ENCODE measurements around the gene DELE1.
"Not testable (repeated sequence)": the region's sequence is repeated elsewhere in the genome, so short reads cannot be mapped to it uniquely, and the experiment has no call there.

Gene DELE1

DNA sequence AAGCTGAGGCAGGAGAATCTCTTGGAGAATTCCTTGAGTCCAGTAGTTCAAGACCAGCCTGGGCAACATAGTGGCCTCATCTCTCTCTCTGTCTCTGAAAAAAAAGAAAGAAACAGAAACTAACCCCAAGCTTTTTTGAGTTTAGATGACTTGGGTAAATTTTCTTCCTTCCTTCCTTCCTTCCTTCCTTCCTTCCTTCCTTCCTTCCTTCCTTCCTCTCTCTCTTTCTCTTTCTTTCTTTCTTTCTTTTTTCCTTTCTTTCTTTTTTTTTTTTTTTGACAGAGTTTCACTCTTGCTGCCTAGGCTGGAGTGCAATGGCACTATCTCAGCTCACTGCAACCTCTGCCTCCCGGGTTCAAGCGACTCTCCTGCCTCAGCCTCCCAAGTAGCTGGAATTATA lies 33.2 kb upstream of the DELE1 start:
- DNase-seq: not testable (repeated sequence)

DNA sequence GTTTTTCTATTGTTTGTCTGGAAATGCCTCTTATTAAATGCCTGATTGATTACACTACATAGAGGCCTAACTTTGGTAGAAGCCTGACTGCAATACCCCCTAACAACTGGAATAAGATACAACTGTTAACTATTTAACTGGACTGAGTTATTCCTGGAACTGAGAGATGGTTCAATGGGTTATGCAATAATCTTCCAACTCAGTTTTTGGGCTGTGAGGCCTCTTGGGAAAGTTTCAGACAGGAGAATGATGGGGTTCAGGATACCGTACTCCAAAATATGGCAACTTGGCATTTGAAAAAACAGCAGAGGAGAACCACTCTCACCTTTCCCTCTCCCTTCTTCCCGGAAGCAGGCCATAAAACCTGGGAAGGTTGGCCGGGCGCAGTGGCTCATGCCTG lies 26.2 kb upstream of the DELE1 start:
- no peak for DNase-seq

DNA sequence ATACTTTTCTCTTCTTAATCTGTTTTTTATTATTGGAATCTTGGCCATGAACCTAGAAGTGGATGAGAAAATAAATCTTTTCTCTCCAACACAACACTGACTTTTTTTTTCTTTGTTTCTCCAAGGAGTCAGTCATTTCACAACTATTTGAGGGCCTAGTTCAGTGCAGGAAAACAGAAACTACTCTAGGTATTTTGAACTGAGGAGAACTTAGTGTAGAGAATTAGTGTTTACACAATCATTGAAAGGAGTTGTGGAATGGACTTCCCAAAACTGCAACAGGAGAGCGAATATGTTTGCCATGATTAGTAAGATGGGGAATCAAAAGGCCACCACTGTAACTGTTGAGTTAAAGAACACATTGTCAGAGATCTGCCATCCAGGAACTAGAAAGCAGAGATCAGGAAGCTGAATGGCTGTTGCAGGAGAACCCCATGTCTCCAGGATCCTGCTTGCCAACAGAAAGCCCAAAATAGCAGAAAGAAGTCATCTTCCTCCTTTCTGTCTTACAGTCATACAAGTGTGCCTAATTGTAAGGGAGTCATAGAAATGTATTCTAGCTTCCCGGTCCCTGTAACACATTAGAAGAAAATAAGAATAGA lies 25.1 kb upstream of the DELE1 start:
- DNase-seq: no peak

- DNase-seq: no peak
Measured at GRCh38 chr5:141902015-141902814, 21.5 kb upstream of the DELE1 start.

GRCh38 chr5:141903261-141903660 lies 20.4 kb upstream of the DELE1 start:
- DNase-seq: no peak

GRCh38 chr5:141904551-141904950 lies 19.1 kb upstream of the DELE1 start:
- no peak for DNase-seq

GRCh38 chr5:141906517-141906916 lies 17.2 kb upstream of the DELE1 start:
- DNase-seq: no peak

GRCh38 chr5:141906972-141907371 lies 16.7 kb upstream of the DELE1 start:
- no peak for DNase-seq

DNA sequence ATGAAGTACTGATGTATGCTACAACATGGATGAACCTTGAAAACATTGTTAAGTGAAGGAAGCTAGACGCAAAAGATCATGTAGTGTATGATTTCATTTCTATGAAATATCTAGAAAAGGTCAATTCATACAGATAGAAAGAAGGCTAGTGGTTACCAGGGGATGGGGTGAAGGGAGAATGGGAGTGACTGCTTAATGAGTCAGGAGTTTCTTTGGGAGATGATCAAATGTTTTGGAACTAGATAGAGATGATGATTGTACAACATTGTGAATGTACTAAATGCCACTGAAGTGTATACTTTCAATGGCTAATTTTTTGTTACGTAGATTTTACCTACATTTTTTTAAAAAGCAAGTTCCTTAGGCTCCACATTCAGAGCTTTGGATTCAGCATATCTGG lies 14.9 kb upstream of the DELE1 start:
- no peak for DNase-seq

DNA sequence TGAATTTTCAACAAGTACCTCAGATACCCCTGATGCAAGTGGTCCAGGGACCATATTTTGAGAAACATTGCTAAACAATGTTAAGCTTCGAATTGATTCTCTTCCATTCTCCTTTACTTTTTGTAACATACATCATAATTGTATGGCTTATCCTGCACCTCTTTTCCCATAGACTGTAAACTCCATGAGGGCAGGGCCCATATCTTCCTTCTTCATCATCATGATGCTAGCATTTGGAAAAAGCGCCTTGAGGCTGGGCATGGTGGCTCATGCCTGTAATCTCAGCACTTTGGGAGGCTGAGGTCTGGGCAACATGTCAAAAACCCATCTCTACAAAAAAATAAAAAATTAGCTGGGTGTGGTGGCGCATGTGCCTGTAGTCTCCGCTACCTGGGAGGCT lies 14.5 kb upstream of the DELE1 start:
- DNase-seq: no peak

GRCh38 chr5:141910271-141910673 lies 13.4 kb upstream of the DELE1 start:
- DNase-seq: no peak

GRCh38 chr5:141913560-141914198 lies 10.0 kb upstream of the DELE1 start:
- DNase-seq: no peak

DNA sequence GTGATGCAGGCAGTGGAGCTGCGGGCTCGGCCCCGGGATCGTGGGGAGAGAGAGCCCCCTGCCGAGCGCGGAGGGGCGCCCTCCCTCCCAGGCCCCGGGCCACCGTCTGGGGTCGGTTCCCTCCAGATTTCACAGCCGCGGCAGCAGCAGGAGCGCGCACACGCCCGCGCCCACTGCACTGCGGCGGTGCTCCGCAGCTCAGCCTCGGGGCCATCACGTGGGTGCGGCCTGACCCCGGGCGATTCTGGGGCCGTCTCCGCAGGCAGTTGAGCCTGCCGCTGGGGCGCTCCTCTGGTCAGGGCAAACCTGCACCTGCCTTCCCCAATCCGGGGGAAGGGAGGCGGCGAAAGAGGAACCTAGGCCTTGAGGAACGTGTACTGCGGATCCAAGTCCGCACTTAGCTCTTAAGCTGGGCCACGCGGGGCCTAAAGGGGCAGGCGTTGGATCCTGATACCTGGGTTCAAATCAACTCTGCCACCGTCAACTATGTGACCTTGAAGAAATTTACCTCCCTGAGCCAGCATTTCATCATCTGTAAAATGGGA lies 9.4 kb upstream of the DELE1 start:
- no peak for DNase-seq

- DNase-seq: no peak
Measured at GRCh38 chr5:141914797-141915196, 8.9 kb upstream of the DELE1 start.

DNA sequence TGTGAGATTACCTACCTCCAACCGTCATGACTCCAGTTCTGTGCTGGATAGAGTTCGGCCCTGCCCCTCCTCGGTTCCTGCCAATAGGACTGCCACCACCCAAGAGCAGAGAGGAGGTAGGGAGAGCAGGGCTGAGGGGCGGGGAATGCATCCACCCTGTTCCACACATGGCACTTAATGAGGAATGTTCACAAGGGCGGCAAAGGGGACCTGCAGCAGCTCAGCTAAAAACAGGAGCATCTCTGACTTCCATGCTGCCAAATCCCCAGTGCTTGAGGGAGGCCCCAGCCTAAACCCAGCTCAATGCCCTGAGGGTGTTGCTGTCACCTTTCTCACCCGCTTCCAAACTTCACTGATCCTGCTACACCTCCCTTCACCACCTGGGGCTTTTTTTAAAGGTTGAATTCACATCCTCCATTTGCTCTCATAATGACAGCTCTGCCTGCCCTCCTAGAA lies 7.8 kb upstream of the DELE1 start:
- no peak for DNase-seq

DNA sequence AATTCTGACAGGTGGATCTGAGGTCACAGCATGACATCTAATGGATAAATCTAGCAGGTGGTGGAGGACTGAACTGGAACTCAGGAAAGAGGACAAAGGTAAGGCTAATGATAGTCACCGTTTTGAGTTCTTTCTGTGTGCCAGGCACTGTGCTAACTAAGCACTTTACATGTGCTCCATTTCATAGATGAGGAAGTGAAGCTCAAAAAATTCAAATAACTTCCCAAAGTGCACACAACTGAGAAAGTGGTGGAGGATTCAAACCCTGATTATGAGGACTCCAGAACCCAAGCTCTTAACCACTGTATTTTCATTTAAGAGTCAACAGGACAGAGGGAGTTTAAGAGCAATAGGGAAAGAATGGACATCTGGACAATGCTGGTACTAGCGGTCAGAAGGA lies 7.1 kb upstream of the DELE1 start:
- no peak for DNase-seq

- DNase-seq: no peak
Measured at GRCh38 chr5:141917760-141918159, 5.9 kb upstream of the DELE1 start.

DNA sequence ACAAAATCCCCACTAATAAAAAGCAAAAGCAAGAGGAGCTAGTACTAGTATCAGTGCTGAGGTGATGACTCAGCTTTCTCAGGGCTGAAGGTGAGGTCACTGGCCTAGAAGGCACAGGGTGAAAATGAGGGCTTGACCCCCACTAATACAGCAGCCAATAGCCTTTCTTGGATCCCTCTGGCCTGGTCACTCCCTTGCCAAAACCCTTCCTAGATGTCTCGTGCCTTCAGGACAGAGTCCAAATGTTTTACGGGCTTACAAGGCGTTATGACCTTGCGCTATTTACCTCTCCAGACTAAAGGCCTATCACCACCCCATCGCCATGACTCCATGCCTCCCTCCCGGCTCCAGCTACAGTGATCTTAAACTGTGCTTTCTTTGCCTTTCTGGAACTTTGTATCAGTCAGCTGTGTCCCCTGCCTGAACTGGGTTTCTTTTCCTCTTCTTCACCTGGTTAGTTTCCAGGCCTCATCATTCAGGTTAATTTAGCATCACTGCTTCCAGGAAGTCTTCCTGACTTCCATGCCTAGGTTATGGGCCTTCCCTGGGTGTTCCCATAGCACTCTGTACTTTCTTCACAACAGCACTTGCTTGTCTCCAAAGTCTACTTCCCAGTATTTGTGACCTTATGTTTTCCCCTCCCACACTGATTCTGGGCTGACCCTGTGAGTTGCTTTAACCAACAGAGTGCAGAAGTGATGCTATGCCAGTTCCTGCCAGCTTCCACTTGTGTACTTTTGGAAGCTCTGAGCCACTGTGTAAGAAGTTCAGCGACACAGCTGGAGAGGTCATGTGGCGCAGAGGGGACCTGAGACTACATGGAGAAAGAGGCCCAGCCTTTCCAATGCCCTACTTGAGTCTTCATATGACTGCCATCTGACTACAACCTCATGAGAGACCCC lies 4.2 kb upstream of the DELE1 start:
- DNase-seq: no peak

DNA sequence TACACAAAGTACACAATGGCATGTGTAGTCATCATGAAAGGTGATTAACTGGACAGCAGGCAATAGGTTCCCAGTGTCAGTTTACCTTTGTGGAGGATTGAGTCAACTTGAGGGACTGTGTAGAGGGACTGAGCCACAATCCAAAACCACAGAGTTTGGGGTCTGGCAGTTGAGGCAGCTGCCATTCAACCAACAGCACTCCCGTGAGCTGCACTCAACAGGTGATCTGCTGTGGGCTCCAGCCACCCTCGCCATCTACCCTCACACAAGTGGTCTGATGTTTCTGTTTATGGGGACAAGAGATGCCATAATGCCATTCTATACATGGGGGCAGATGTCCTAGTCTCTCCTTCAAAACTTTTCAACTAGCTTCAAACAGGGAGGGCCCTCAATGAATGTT lies 2.9 kb upstream of the DELE1 start:
- DNase-seq: no peak

DNA sequence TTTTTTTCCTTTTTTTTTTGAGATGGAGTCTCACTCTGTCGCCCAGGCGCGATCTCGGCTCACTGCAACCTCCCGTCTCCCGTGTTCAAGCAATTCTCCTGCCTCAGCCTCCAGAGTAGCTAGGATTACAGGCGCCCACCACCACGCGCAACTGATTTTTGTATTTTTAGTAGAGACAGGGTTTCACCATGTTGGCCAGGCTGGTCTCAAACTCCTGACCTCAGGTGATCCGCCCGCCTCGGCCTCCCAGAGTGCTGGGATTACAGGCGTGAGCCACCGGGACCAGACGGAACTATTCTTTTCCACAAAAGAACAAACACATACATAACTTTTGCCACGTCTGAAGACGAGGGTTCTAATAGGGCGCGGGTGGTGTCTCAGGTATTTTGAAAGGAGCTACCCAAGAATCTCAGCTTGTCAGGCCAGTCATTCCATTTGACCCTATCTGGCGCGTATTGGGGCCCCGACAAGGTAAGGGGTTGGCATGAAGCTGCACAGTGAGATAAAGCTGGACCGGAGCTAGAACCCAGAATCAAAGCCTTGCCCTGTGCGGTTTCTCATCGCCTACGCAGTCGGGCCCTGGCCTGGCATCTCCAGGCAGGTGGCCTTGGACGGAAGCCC lies 734 bp upstream of the DELE1 start:
- not testable (repeated sequence) for DNase-seq

DNA sequence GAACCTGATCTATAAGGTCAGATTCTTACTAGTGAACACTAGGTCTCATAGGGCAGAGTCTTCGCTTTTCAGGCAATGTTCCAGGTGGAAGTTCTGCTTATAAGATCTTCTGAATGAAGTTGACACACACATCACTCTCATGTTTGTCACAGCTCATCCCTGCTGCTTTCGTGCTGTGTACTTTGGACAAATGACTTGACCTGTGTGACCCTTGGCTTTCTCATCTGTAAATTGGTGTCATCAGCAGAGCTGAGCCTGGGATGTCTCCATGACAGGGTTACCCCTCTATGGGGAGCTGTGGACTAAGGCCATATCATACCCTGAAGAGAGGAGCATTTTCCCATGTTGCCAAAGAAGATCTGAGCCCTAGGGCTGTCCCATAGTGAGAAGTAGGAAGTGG lies 2.8 kb downstream of the DELE1 start:
- DNase-seq: no peak

DNA sequence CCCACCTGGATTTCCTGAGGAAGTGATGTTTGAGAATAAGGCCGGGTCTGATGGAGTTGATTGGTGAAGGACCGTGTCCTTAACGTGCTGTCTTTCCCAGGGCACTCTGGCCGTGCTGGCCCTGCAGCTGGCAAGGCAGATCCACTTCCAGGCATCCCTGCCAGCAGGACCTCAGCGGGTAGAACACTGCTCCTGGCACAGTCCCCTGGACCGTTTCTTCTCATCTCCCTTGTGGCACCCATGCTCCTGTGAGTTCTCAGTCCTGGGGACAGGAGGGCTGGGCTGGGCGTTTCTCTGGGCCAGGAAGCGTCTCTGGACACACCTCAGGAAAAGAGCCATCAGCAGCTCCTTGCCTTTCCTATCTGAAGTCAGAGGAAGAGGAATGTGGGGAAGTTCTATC lies 4.4 kb downstream of the DELE1 start:
- no peak for DNase-seq
